K562 (cell line): Measurements from ENCODE around the gene EPHB3.

ENCODE experiments used
- TF ChIP-seq, protein P1 (sequence below), 3 experiments: IDR thresholded peaks in 2 of 3; conservative IDR thresholded peaks in 1 of 3; 2 replicates each; pipeline ENCODE4 v1.5.1; 2011 to 2012; ENCODE audit warnings: low read length in 3 of 3, mild to moderate bottlenecking in 3 of 3, control low read depth in 2 of 3, improper control_type of control experiment in 1 of 3, inconsistent platforms in 1 of 3, low read depth in 1 of 3, mixed read lengths in 1 of 3, moderate library complexity in 1 of 3; ENCODE audit not compliant: insufficient read depth in 2 of 3
- TF ChIP-seq, protein P2 (sequence below): fragments of 250-450 bp; sonication (Bioruptor Pico); IDR thresholded peaks from 2 replicates; pipeline ENCODE4 v1.5.0; 2021; ENCODE audit warnings: mild to moderate bottlenecking, moderate library complexity
- TF ChIP-seq, protein P3 (sequence below): sonication (generic); formaldehyde crosslinking; IDR thresholded peaks from 2 replicates; pipeline ENCODE4 v1.8.1; 2023; ENCODE audit warnings: mild to moderate bottlenecking, missing genetic modification reagents, moderate library complexity

DNA sequence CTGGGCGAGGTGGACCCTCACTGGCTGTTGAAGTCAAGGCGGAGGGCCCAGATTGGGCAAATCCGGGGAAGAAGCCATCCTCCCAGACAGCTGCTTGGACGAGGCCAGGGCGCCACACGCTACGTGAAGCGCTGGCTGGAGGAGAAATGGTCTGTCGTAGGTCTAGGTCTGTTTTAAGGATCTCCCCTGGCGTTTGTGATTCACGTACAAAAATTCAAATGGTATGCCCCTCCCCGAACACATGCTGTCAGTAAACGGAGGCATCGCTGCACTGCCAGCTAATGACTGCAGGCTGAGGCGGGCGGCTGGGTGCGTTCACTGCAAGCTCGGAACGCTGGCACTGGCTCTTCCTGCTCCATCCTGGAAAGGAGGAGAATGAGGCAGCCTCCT is 69.9 kb downstream of the EPHB3 start:
- TF ChIP-seq, protein P1, sequence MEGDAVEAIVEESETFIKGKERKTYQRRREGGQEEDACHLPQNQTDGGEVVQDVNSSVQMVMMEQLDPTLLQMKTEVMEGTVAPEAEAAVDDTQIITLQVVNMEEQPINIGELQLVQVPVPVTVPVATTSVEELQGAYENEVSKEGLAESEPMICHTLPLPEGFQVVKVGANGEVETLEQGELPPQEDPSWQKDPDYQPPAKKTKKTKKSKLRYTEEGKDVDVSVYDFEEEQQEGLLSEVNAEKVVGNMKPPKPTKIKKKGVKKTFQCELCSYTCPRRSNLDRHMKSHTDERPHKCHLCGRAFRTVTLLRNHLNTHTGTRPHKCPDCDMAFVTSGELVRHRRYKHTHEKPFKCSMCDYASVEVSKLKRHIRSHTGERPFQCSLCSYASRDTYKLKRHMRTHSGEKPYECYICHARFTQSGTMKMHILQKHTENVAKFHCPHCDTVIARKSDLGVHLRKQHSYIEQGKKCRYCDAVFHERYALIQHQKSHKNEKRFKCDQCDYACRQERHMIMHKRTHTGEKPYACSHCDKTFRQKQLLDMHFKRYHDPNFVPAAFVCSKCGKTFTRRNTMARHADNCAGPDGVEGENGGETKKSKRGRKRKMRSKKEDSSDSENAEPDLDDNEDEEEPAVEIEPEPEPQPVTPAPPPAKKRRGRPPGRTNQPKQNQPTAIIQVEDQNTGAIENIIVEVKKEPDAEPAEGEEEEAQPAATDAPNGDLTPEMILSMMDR (IDR thresholded peaks at IDR 0.05 in 2 of 3, conservative IDR thresholded peaks at IDR 0.05 in 1 of 3; ENCODE audit: insufficient read depth in 2 of 3, low read depth in 1 of 3, low read length in 3 of 3), result no peak
- TF ChIP-seq, protein P2, sequence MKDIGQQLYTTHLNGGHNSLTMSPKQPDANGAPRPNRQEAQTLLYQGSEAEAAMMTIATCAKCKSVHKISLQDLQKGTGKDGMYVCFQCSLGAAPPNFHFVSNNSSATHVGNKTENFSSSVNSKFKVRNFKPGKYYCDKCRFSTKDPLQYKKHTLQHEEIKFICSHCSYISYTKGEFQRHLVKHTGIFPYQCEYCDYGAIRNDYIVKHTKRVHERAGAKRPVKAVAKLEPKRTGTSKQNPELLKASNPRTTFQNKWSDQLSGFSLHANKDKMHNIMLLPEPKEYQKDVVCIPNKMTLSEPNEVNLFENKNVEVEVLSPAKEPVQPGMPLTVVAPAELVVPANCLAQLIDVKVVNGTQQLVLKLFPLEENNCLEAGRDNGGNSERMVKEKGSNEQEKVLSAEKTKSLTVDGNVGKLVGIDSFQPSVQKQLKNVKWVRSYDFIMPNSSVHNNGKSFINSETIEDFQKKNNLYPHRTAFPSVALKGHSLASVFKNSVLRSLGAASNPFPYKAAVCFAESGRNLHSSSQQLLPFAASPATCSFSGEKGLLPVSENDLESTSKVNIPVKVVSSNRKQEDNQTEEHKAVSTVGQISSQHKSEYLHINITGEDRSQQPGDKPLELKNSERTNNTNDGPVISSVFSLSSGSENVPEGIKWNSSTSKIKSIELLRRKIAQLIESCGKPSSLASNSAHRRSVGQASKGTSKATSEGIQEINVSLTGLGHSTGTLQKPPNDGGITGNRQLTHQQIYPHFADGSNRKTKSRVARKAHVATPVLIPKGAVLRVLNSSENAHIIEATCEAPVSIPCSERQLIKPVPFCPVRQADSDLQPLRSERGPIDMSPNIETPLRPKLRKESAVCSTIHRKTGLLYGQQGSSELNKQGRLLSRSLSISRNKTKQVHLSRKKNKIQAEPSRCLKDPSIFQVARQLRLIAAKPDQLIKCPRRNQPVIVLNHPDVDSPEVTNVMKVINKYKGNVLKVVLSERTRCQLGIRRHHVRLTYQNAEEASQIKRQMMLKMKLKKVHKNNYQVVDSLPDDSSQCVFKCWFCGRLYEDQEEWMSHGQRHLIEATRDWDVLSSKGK (CRISPR knock-in tag), result no peak
- TF ChIP-seq, protein P3, sequence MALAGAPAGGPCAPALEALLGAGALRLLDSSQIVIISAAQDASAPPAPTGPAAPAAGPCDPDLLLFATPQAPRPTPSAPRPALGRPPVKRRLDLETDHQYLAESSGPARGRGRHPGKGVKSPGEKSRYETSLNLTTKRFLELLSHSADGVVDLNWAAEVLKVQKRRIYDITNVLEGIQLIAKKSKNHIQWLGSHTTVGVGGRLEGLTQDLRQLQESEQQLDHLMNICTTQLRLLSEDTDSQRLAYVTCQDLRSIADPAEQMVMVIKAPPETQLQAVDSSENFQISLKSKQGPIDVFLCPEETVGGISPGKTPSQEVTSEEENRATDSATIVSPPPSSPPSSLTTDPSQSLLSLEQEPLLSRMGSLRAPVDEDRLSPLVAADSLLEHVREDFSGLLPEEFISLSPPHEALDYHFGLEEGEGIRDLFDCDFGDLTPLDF, result no peak
